HG02571 (cell line): Measurements from ENCODE around the gene CITED1.

Experiments
- ATAC-seq: cut with Tn5 transposase; IDR thresholded peaks from one replicate; pipeline ENCODE4 v1.9.1; 2021; ENCODE audit warnings: mild to moderate bottlenecking, moderate library complexity; ENCODE audit not compliant: unreplicated experiment

Gene CITED1

DNA sequence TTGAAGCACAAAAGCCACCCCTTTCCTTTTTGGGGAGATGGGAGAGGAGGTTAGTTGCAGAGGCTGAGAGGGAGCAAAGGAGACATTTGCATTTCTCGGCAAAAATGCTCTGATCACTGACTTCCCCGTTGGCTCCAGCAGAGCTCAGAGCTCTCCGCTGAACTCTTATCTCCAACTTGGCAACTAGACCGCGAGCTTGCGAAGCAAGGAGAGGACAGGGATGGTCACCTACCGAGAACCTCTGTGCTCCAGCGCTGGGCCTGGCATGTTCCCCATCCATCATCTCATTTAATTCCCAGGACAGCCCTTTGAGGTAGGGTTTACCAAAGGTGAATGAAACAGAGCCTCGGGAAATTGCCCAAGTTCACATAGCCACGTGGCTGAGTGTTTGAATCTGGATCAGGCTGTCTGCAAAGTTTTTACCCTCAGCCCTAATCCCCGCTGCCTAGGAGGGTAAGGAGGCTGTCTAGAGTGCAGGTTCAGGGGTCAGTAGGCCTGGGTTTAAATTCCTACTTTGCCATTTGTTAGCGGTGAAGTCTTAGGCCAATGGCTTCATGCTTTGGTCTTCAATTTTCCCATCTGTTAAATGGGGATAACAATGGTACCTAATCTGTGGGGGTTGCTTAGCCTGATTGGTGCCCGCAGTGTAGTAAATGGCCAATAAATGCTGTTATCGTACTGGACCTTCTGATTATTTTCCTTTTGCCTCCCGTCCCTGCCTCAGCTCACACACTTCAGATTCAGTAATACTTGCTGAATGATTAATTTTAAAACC lies 3.8 kb upstream of the CITED1 start:
- ATAC-seq: no peak

GRCh38 chrX:72308566-72309296 lies 3.0 kb upstream of the CITED1 start:
- no peak for ATAC-seq

- ATAC-seq: no peak
Observed at GRCh38 chrX:72308209-72308565, 2.5 kb upstream of the CITED1 start.

GRCh38 chrX:72307646-72308051 lies 1.9 kb upstream of the CITED1 start:
- no peak for ATAC-seq

DNA sequence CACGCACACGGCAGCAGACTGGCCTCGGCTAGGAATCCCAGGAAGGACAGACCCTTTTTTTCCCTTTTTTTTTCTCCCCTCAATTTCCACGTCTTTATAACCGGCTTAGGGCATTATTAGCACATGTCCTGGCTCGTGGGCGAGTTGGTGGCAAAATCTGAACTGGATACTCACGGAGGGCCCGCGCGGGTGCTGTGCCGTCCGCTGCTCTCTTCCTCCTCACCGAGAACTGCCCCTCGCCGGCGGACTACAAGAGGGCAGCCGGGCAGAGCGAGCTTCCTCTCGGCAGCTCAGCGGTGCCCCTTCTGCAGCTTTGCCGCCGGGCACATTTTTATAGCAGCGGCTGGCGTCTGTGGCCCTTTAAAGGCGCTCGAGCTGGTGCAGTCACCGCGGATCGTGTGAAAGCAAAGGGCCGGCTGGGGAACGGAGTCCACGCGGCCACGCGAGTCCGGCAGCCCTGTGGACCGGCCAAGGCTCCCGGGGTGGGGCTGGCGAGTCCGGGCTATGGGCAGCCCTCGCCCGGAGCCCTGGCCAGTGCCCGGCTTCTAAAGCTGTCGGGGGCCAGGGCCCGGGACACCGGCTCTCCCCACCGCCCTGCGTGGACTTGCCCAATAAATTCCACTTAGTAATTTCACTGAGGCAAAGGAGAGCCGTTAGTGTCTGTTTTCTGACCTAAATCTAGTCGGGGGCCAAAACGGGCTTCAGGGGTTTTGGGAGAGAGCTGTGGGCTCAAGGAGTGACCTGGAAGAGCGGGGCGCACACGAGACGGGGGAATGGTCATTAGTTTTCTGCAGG lies 1.3 kb upstream of the CITED1 start:
- ATAC-seq: no peak

GRCh38 chrX:72306085-72306801 lies 529 bp upstream of the CITED1 start:
- ATAC-seq: no peak

GRCh38 chrX:72304877-72305276 lies 837 bp downstream of the CITED1 start:
- no peak for ATAC-seq

GRCh38 chrX:72301781-72302180 lies 3.9 kb downstream of the CITED1 start:
- no peak for ATAC-seq

GRCh38 chrX:72299891-72300630 lies 5.7 kb downstream of the CITED1 start:
- no peak for ATAC-seq

- no peak for ATAC-seq
Observed at GRCh38 chrX:72297953-72298730, 7.6 kb downstream of the CITED1 start.

DNA sequence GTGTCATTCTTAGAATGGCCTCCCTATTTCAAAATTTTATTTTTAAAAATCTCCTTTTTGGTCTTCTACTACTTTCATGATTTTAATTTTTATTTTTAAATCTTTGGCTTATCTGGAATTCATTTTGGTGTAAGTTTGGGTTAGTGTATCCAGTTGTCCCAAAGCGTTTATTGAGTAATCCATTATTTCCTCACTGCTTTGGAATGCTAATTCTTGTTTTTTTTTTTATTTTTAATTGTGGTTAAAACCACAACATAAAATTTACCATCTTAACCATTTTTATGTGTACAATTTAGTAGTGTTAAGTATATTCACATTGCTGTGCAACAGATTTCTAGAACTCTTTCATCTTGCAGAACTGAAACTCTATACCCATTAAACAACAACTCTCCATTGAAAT lies 8.7 kb downstream of the CITED1 start:
- no peak for ATAC-seq

DNA sequence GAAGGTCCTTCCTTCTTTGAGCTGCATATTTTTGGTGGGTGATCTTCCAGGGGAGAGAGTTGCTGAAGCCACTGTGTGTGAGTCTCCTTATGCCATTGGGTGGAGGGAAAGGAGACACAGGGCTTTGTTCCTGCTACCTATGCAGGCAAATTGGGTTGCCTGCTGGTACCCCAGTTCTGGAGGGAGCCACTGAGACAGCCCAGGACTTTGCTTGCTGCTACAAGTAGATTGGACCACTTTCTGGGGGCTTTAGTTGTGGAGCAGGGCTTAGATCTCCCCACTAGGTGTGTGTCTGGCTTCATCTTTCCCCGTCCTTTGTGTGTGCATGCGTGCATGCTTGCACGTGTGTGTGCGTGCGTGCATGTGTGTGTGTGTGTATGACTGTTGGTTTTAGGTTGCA lies 10.0 kb downstream of the CITED1 start:
- no peak for ATAC-seq

DNA sequence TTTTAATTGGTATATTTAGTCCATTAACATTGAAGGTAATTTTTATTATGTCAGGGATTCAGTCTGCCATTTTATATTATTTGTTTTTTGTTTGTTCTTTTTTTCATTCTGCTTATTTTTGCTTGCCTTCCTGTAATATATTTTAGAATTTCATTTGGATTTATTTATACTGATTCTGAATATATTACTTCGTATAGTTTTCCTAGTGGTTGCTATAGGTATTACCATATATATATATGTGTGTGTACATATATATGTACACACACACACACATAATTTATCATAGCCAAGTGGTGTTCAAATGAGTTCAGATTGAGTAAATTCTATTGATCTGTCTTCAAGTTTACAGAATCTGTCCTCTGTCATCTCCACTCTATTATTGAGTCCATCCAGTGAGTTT lies 11.2 kb downstream of the CITED1 start:
- no peak for ATAC-seq

GRCh38 chrX:72282302-72282701 lies 23.4 kb downstream of the CITED1 start:
- ATAC-seq: no peak

DNA sequence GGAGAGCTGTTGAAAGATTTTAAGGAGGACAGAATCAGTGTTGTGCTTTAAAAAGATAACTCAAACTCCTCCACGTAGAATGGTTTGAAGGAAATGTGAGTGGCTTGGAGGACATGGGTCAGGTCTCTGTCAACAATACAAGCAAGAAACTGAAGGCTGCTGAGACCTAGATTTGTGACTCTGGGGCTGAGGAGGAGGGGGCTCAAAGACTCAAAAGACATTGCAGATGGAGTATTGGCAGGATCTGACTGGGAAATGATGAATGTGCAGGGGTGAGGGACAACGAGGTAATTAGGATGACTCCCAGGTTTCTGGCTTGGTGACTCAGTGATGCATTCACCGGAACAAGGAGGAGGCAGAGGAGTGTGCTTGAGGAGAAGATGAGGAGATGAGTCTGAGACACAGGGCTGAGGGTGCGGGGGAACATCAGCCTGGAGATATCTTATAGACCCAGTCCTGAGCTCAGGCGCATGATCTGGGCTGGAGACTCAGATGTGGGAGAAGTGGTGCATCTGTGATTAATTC lies 25.3 kb downstream of the CITED1 start:
- ATAC-seq: no peak

- peak; percentile 1 for ATAC-seq
Observed at GRCh38 chrX:72276478-72276953, 29.2 kb downstream of the CITED1 start.

DNA sequence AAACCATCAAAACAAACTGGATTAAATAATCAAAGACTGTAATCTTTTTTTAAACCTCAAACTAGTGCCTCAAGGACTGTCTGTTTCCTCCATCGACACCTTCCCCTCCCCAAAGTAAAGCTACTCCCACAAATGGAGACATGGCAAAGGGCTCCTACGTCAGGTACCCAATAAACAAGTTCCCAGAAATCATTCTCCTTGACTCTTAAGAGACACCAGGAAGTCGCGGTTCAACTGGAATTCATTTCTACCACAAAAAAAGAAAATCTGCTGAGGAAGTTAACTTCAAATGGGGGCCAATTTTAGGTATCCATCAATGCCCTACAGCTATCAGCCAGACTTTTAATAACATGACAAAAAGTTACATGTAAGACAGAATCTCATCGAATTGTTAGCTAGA lies 31.2 kb downstream of the CITED1 start:
- no peak for ATAC-seq

DNA sequence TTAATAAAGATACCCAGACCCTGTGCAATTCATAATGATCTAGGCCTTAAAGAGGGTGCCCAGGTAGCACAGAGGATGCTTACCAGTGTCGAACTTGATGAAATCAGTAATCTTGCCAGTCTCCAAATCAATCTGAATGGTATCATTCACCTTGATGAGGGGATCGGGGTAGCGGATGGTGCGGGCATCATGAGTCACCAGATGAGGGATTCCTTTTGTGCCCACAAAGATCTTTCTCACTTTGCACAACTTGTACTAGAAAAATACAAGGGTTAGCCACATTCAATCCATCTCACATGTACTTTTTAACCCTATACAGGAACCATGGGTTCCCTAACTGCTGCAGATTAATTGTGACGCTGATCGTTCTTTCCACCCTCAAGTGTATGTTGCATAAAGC lies 32.0 kb downstream of the CITED1 start:
- ATAC-seq: no peak

DNA sequence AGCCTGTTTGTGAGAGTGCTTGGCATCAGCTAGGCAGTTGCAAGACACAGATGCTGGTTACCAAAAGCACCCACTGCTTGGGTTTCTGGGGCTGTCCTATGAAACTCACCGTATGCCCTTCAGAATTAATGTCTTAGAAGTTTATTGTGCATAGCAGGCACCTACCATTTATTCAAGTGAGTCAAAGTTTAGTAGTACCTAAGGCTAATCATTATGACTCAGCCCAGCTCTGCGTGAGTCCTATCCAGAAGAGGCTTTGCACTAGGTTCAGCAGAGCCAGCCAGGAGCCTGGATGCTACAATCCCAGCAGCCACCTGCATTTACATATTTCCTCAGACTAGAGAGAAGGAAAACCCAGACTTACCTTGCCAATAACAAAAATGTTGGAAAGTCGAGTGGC lies 32.8 kb downstream of the CITED1 start:
- no peak for ATAC-seq
